ENCODE data around the gene FYCO1. TPM values are rescaled to one million over a fixed set of nuclear protein-coding genes. Genes with fewer than 3 reads are reported as not detected.

The FYCO1 gene
- total RNA-seq, 3 donors from 2014 or later (not counting 1 experiment from before 2014, with no cell fraction given), result 23.0 to 28.4 (median 27.5) TPM

GRCh38 chr3:45991341-45991740 lies 4.3 kb downstream of the FYCO1 start:
- Histone ChIP-seq H3K36me3 (ENCODE audit: control insufficient read depth, insufficient read depth, low read length) (no peaks in the 10 kb centered on the region), H3K27me3 (ENCODE audit: control insufficient read depth, insufficient read depth, low read length) (no peaks in the 10 kb centered on the region), H3K9me3 (ENCODE audit: control insufficient read depth, insufficient read depth, low read length) (no peaks in the 10 kb centered on the region), H3K4me3 (ENCODE audit: low read length) (no peak overlapping the region), H3K4me1 (ENCODE audit: control insufficient read depth, insufficient read depth, low read length) (peaks cover 71% of the 10 kb centered on the region), H3K27ac (ENCODE audit: low read length) (no peak overlapping the region)
- 36% methylated on average over 6 of the region's 6 CpGs for WGBS (ENCODE audit: insufficient coverage)
- H3K36me3 Mint-ChIP-seq, result no peaks in the 10 kb centered on the region
- H3K4me1 Mint-ChIP-seq, result peaks cover 71 to 73% of the 10 kb centered on the region in 2 donors
- ATAC-seq (no peak), DNase-seq (no peak)
- no peaks in the 10 kb centered on the region for H3K9me3 Mint-ChIP-seq
- intact Hi-C loops (cut with micrococcal nuclease), result loop anchor here (5.0 to 10.0 kb wide), 3 partner anchors 34 to 297 kb away; no protein-coding TSS in a partner anchor
- peak overlapping the region; percentile 50 to 86 for H3K27ac Mint-ChIP-seq
- peak overlapping the region; percentile 6 for H3K4me3 Mint-ChIP-seq
- TF ChIP-seq CTCF (IDR thresholded peaks at IDR 0.05), result no peak
- H3K27me3 Mint-ChIP-seq (ENCODE audit: low read depth in 2 of 2), result no peaks in the 10 kb centered on the region

- Mint-ChIP-seq H3K9me3 (no peaks in the 10 kb centered on the region), H3K4me3 (no peak overlapping the region), H3K4me1 (peaks cover 68 to 80% of the 10 kb centered on the region in 2 donors), H3K27me3 (ENCODE audit: low read depth in 2 of 2) (no peaks in the 10 kb centered on the region), H3K36me3 (no peaks in the 10 kb centered on the region), H3K27ac (peak overlapping the region in 1 of 2 donors; percentile 6)
- 42% methylated on average over 2 of the region's 3 CpGs for WGBS (ENCODE audit: insufficient coverage)
- Histone ChIP-seq H3K9me3 (ENCODE audit: control insufficient read depth, insufficient read depth, low read length) (no peaks in the 10 kb centered on the region), H3K36me3 (ENCODE audit: control insufficient read depth, insufficient read depth, low read length) (peaks cover 2% of the 10 kb centered on the region), H3K4me3 (ENCODE audit: low read length) (no peak overlapping the region), H3K4me1 (ENCODE audit: control insufficient read depth, insufficient read depth, low read length) (peaks cover 67% of the 10 kb centered on the region), H3K27me3 (ENCODE audit: control insufficient read depth, insufficient read depth, low read length) (no peaks in the 10 kb centered on the region), H3K27ac (ENCODE audit: low read length) (no peak overlapping the region)
- no peak for TF ChIP-seq CTCF (IDR thresholded peaks at IDR 0.05)
- intact Hi-C loops (cut with micrococcal nuclease), result loop anchor here (5.0 to 10.0 kb wide), 3 partner anchors 33 to 295 kb away; no protein-coding TSS in a partner anchor
- DNase-seq, result no peak
- no peak for ATAC-seq
Measured at GRCh38 chr3:45990181-45990580, 5.4 kb downstream of the FYCO1 start.

- H3K9me3 ChIP-seq (ENCODE audit: control insufficient read depth, insufficient read depth, low read length), result no peaks in the 10 kb centered on the region
- peaks cover 67% of the 10 kb centered on the region for H3K4me1 ChIP-seq (ENCODE audit: control insufficient read depth, insufficient read depth, low read length)
- Mint-ChIP-seq H3K9me3 (no peaks in the 10 kb centered on the region), H3K4me3 (no peak overlapping the region), H3K27ac (peak overlapping the region in 1 of 2 donors; percentile 29), H3K4me1 (peaks cover 64 to 75% of the 10 kb centered on the region in 2 donors), H3K27me3 (ENCODE audit: low read depth in 2 of 2) (no peaks in the 10 kb centered on the region), H3K36me3 (no peaks in the 10 kb centered on the region)
- intact Hi-C loops (cut with micrococcal nuclease), result no loop called here
- no peak for DNase-seq
- no peak overlapping the region for H3K27ac ChIP-seq (ENCODE audit: low read length)
- H3K4me3 ChIP-seq (ENCODE audit: low read length), result no peak overlapping the region
- 88% methylated on average over 1 of the region's 2 CpGs for WGBS (ENCODE audit: insufficient coverage)
- no peaks in the 10 kb centered on the region for H3K27me3 ChIP-seq (ENCODE audit: control insufficient read depth, insufficient read depth, low read length)
- peaks cover 7% of the 10 kb centered on the region for H3K36me3 ChIP-seq (ENCODE audit: control insufficient read depth, insufficient read depth, low read length)
- ATAC-seq, result no peak
- no peak for TF ChIP-seq CTCF (IDR thresholded peaks at IDR 0.05)
Measured at GRCh38 chr3:45988804-45989203, 6.8 kb downstream of the FYCO1 start.

GRCh38 chr3:45988362-45988761 lies 7.3 kb downstream of the FYCO1 start:
- H3K27me3 ChIP-seq (ENCODE audit: control insufficient read depth, insufficient read depth, low read length), result no peaks in the 10 kb centered on the region
- peak overlapping the region in 1 of 2 donors; percentile 29 for H3K27ac Mint-ChIP-seq
- H3K36me3 ChIP-seq (ENCODE audit: control insufficient read depth, insufficient read depth, low read length), result peaks cover 11% of the 10 kb centered on the region
- H3K36me3 Mint-ChIP-seq, result no peaks in the 10 kb centered on the region
- no peaks in the 10 kb centered on the region for H3K27me3 Mint-ChIP-seq (ENCODE audit: low read depth in 2 of 2)
- WGBS (ENCODE audit: insufficient coverage), result 81% methylated on average over 4 of the region's 4 CpGs
- intact Hi-C loops (cut with micrococcal nuclease), result no loop called here
- DNase-seq (no peak), ATAC-seq (peak in 2 of 3 donors; percentile 21 to 63)
- H3K4me1 ChIP-seq (ENCODE audit: control insufficient read depth, insufficient read depth, low read length), result peaks cover 66% of the 10 kb centered on the region
- no peak overlapping the region for H3K4me3 ChIP-seq (ENCODE audit: low read length)
- H3K4me3 Mint-ChIP-seq, result no peak overlapping the region
- peaks cover 60 to 70% of the 10 kb centered on the region in 2 donors for H3K4me1 Mint-ChIP-seq
- peak overlapping the region; percentile 6 for H3K27ac ChIP-seq (ENCODE audit: low read length)
- TF ChIP-seq CTCF (IDR thresholded peaks at IDR 0.05), result no peak
- H3K9me3 ChIP-seq (ENCODE audit: control insufficient read depth, insufficient read depth, low read length), result no peaks in the 10 kb centered on the region
- no peaks in the 10 kb centered on the region for H3K9me3 Mint-ChIP-seq

Data from natural killer cell (primary cell).